ENCODE data around the gene FAM240B. TPM values are rescaled to one million over a fixed set of nuclear protein-coding genes. Genes with fewer than 3 reads are reported as not detected.

Gene FAM240B
- total RNA-seq, 2 donors from 2014 or later = not detected

GRCh38 chr9:38747941-38748340 lies 28.0 kb upstream of the FAM240B start:
- no peaks in the 10 kb centered on the region for H3K9me3 ChIP-seq
- no peaks in the 10 kb centered on the region for H3K27me3 ChIP-seq
- DNase-seq (ENCODE audit: low spot score) = no peak

GRCh38 chr9:38747067-38747466 lies 27.1 kb upstream of the FAM240B start:
- no peaks in the 10 kb centered on the region for H3K27me3 ChIP-seq
- DNase-seq (ENCODE audit: low spot score) = no peak
- no peak overlapping the region for H3K4me3 ChIP-seq
- H3K4me1 ChIP-seq = no peaks in the 10 kb centered on the region
- H3K36me3 ChIP-seq = no peaks in the 10 kb centered on the region
- no peak for TF ChIP-seq CTCF (IDR thresholded peaks at IDR 0.05)
- no peak overlapping the region for H3K27ac ChIP-seq
- H3K9me3 ChIP-seq = no peaks in the 10 kb centered on the region

More at GRCh38 chr9:38747941-38748340, 28.0 kb upstream of the FAM240B start:
- no peaks in the 10 kb centered on the region for H3K36me3 ChIP-seq
- H3K4me3 ChIP-seq = no peak overlapping the region
- no peaks in the 10 kb centered on the region for H3K4me1 ChIP-seq
- no peak for TF ChIP-seq CTCF (IDR thresholded peaks at IDR 0.05)
- H3K27ac ChIP-seq = no peak overlapping the region

GRCh38 chr9:38746303-38746702 lies 26.4 kb upstream of the FAM240B start:
- no peak overlapping the region for H3K4me3 ChIP-seq
- no peaks in the 10 kb centered on the region for H3K4me1 ChIP-seq
- no peaks in the 10 kb centered on the region for H3K27me3 ChIP-seq
- H3K9me3 ChIP-seq = no peaks in the 10 kb centered on the region
- TF ChIP-seq CTCF (IDR thresholded peaks at IDR 0.05) = no peak
- no peak overlapping the region for H3K27ac ChIP-seq
- no peak for DNase-seq (ENCODE audit: low spot score)
- no peaks in the 10 kb centered on the region for H3K36me3 ChIP-seq

- no peak for TF ChIP-seq CTCF (IDR thresholded peaks at IDR 0.05)
- no peaks in the 10 kb centered on the region for H3K9me3 ChIP-seq
- H3K4me3 ChIP-seq = no peak overlapping the region
- H3K27me3 ChIP-seq = no peaks in the 10 kb centered on the region
- no peak overlapping the region for H3K27ac ChIP-seq
- no peaks in the 10 kb centered on the region for H3K4me1 ChIP-seq
- H3K36me3 ChIP-seq = no peaks in the 10 kb centered on the region
- DNase-seq (ENCODE audit: low spot score) = no peak
Observed at GRCh38 chr9:38744484-38744883, 24.6 kb upstream of the FAM240B start.

- no peak for TF ChIP-seq CTCF (IDR thresholded peaks at IDR 0.05)
- Histone ChIP-seq H3K4me1 (no peaks in the 10 kb centered on the region), H3K27ac (no peak overlapping the region), H3K9me3 (no peaks in the 10 kb centered on the region), H3K4me3 (no peak overlapping the region), H3K27me3 (no peaks in the 10 kb centered on the region), H3K36me3 (no peaks in the 10 kb centered on the region)
- DNase-seq (ENCODE audit: low spot score) = no peak
Observed at GRCh38 chr9:38737246-38737645, 17.3 kb upstream of the FAM240B start.

- no peaks in the 10 kb centered on the region for H3K9me3 ChIP-seq
- no peak for DNase-seq (ENCODE audit: low spot score)
- H3K4me3 ChIP-seq = no peak overlapping the region
- TF ChIP-seq CTCF (IDR thresholded peaks at IDR 0.05) = no peak
- H3K4me1 ChIP-seq = no peaks in the 10 kb centered on the region
- H3K36me3 ChIP-seq = no peaks in the 10 kb centered on the region
- no peak overlapping the region for H3K27ac ChIP-seq
- H3K27me3 ChIP-seq = no peaks in the 10 kb centered on the region
Observed at GRCh38 chr9:38734831-38735230, 14.9 kb upstream of the FAM240B start.

All from right atrium auricular region (tissue), 2 donors.